Measurements from ENCODE around the gene NOC4L. TPM values are rescaled to one million over a fixed set of nuclear protein-coding genes. Genes with fewer than 3 reads are reported as not detected.

The NOC4L gene
- total RNA-seq, 2 donors from 2014 or later = 10.9 to 18.1 TPM

DNA sequence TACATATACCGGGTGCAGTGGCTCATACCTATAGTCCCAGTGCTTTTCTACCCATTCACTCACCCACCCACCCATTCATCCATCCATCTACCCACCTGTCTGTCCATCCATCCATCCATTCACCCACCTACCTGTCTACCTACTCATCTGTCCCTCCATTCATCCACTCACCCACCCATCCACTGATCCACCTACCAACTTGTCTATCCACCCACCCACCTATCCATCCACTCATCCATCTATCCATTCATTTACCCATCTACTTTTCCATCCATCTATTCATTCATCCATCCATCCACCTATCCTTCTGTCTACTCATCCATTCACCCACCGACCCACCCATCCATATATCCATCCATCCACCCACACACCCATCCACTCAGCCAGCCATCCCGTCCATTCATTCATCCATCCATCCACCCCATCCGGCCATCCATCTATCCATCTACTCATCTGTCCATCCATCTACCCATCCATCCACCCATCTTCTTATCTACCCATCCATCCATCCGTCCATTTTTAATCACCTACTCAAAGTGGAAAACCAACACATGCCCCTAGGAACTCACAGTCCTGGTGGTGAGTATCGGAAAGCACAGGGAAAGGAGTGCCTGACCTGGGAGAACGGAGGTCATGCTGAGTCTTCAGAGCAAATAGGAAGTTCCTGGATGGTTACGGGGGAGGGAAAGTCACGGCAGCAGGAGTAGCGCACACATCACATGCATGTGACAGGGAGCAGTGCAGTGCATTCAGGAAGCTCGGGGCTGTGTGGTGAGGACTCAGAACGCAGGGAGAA, 20.1 kb upstream of the NOC4L start:
- DNase-seq (no peak), ATAC-seq (no peak)
- Histone ChIP-seq H3K27me3 (no peaks in the 10 kb centered on the region), H3K36me3 (replicated peaks in 1 of 2; ENCODE audit: insufficient read depth in 1 of 2, low read depth in 2 of 2) (peaks cover 0 to 18% of the 10 kb centered on the region in 2 donors), H3K4me3 (no peak overlapping the region), H3K9me3 (no peaks in the 10 kb centered on the region), H3K27ac (no peak overlapping the region), H3K4me1 (no peaks in the 10 kb centered on the region)
- intact Hi-C loops (cut with DNase I) = no loop called here
- TF ChIP-seq, protein P1, sequence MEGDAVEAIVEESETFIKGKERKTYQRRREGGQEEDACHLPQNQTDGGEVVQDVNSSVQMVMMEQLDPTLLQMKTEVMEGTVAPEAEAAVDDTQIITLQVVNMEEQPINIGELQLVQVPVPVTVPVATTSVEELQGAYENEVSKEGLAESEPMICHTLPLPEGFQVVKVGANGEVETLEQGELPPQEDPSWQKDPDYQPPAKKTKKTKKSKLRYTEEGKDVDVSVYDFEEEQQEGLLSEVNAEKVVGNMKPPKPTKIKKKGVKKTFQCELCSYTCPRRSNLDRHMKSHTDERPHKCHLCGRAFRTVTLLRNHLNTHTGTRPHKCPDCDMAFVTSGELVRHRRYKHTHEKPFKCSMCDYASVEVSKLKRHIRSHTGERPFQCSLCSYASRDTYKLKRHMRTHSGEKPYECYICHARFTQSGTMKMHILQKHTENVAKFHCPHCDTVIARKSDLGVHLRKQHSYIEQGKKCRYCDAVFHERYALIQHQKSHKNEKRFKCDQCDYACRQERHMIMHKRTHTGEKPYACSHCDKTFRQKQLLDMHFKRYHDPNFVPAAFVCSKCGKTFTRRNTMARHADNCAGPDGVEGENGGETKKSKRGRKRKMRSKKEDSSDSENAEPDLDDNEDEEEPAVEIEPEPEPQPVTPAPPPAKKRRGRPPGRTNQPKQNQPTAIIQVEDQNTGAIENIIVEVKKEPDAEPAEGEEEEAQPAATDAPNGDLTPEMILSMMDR (IDR thresholded peaks at IDR 0.05) = no peak
- no peak for TF ChIP-seq POLR2A (IDR thresholded peaks at IDR 0.05)
- 90 to 96% methylated on average over 12 of the region's 12 CpGs for WGBS, 2 donors

DNA sequence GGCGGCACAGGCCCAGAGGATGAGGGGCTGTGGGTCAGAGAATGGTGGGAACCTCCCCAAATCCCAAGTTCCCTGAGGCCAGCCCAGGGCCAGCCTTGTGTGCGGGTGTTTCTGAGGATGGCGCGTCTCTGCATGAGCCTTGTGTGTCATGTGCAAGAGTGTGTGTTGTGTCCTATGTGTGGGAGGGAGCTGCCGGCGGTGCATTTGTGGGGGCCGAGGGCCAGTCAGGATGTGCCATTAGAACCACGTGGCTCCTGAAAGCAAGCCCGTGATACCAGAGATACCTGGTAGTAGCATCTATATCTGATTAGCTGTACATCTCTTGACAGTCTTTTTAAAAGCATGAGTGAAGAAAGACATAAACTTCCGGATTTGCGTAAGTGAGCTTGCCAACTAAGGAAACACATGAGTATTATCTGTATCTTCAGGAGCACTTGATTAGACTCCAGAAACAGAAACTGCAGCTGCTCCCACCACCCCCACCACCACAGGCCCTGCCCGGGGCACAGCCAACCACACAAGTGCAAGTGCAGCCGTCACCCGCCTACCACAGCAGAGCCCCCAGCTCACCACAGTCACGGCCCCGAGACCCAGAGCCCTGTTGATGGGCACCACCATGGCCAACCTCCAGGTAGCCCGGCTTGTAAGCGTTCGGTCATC, 19.4 kb upstream of the NOC4L start:
- no peaks in the 10 kb centered on the region for H3K9me3 ChIP-seq
- no peak for ATAC-seq

DNA sequence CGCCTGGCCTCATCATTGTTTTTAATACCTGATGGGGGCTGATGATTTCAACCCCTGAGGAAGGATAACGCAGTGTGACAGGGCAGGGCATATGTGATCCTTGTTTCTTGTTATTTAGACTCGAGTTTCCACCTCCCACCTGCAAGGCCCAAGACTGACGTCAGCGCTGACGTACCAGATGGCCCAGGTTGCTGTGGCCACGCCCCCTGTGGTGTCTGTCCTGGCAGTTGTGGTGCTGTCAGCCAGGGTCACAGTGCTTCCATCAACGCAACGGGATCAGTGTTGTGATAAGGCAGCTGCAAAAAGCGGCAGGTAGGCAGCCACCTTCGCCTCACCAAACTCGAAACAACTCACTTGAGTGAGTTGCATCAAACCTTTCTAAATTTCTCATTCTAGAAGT, 18.5 kb upstream of the NOC4L start:
- H3K9me3 ChIP-seq = no peaks in the 10 kb centered on the region
- peaks cover 0 to 16% of the 10 kb centered on the region in 2 donors for H3K36me3 ChIP-seq (replicated peaks in 1 of 2; ENCODE audit: insufficient read depth in 1 of 2, low read depth in 2 of 2)
- DNase-seq = no peak
- no peak overlapping the region for H3K27ac ChIP-seq
- intact Hi-C loops (cut with DNase I) = no loop called here
- no peaks in the 10 kb centered on the region for H3K4me1 ChIP-seq
- WGBS, 2 donors = 93 to 100% methylated on average over 8 to 12 of the region's 12 CpGs
- ATAC-seq = no peak
- no peak overlapping the region for H3K4me3 ChIP-seq
- no peak for TF ChIP-seq POLR2A (IDR thresholded peaks at IDR 0.05)
- no peaks in the 10 kb centered on the region for H3K27me3 ChIP-seq

More for the DNA sequence above, 19.4 kb upstream of the NOC4L start:
- no peaks in the 10 kb centered on the region for H3K27me3 ChIP-seq
- no peak overlapping the region for H3K4me3 ChIP-seq
- TF ChIP-seq POLR2A (IDR thresholded peaks at IDR 0.05) = no peak
- TF ChIP-seq, protein P1 (IDR thresholded peaks at IDR 0.05) = no peak
- H3K36me3 ChIP-seq (replicated peaks in 1 of 2; ENCODE audit: insufficient read depth in 1 of 2, low read depth in 2 of 2) = peaks cover 0 to 18% of the 10 kb centered on the region in 2 donors
- intact Hi-C loops (cut with DNase I) = no loop called here
- no peak for DNase-seq
- H3K27ac ChIP-seq = no peak overlapping the region
- H3K4me1 ChIP-seq = no peaks in the 10 kb centered on the region
- WGBS, 2 donors = 90 to 96% methylated on average over 19 of the region's 19 CpGs

DNA sequence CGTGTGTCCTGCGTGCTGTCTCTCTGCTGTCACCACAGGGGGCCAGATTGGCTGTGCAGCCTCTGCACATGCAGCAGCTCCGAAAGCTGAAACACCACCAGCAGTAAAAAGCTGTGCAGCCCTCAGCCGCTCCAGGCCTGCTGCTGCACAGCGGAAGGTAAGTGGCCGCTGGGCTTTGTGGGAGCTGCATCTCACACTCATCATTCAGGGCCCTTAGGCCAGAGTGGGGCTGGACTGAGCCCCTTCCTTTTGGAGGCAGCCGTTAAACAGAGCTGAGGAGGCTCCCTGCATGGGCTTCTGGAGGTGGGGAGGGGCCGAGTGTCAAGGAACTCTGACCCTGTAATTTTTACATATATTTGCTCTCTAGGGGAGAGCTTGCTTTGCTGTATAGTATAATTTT, 17.2 kb upstream of the NOC4L start:
- intact Hi-C loops (cut with DNase I) = no loop called here
- DNase-seq = no peak
- Histone ChIP-seq H3K27ac (no peak overlapping the region), H3K4me1 (no peaks in the 10 kb centered on the region), H3K36me3 (replicated peaks in 1 of 2; ENCODE audit: insufficient read depth in 1 of 2, low read depth in 2 of 2) (peaks cover 0 to 11% of the 10 kb centered on the region in 2 donors), H3K9me3 (no peaks in the 10 kb centered on the region), H3K4me3 (no peak overlapping the region), H3K27me3 (no peaks in the 10 kb centered on the region)
- 95 to 100% methylated on average over 8 of the region's 8 CpGs for WGBS, 2 donors
- no peak for ATAC-seq
- TF ChIP-seq POLR2A (IDR thresholded peaks at IDR 0.05) = no peak
- TF ChIP-seq, protein P1 (IDR thresholded peaks at IDR 0.05) = no peak

DNA sequence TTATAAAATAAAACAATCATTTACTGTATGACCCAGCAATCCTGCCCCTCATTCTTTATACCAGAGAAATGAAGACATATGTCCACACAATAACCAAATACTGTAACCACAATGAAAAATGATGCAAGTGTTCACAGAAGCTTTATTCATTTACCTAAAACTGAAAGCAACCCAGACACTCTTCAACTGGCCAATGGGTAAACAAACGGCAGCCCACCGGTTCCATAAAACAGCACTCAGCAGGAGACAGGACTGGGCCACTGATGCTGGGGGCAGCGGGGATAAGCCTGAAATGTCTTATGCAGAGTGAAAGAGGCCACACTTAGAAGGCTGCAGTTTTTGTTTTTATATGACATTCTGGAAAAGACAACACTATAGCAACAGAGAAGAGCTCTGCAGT, 15.2 kb upstream of the NOC4L start:
- Histone ChIP-seq H3K27me3 (no peaks in the 10 kb centered on the region), H3K36me3 (replicated peaks in 1 of 2; ENCODE audit: insufficient read depth in 1 of 2, low read depth in 2 of 2) (peaks cover 0 to 11% of the 10 kb centered on the region in 2 donors), H3K9me3 (no peaks in the 10 kb centered on the region), H3K4me1 (no peaks in the 10 kb centered on the region), H3K4me3 (no peak overlapping the region), H3K27ac (no peak overlapping the region)
- no peak for ATAC-seq
- TF ChIP-seq, protein P1 (IDR thresholded peaks at IDR 0.05) = no peak
- TF ChIP-seq POLR2A (IDR thresholded peaks at IDR 0.05) = no peak
- 95 to 96% methylated on average over 3 of the region's 3 CpGs for WGBS, 2 donors
- no peak for DNase-seq
- intact Hi-C loops (cut with DNase I) = no loop called here

Measured in body of pancreas (tissue), 4 donors.